ENCODE measurements around the gene ATP1A2. TPM values are rescaled to one million over a fixed set of nuclear protein-coding genes. Genes with fewer than 3 reads are reported as not detected.

The ATP1A2 gene
- total RNA-seq, 1 experiment from 2014 or later = 23.2 TPM

DNA sequence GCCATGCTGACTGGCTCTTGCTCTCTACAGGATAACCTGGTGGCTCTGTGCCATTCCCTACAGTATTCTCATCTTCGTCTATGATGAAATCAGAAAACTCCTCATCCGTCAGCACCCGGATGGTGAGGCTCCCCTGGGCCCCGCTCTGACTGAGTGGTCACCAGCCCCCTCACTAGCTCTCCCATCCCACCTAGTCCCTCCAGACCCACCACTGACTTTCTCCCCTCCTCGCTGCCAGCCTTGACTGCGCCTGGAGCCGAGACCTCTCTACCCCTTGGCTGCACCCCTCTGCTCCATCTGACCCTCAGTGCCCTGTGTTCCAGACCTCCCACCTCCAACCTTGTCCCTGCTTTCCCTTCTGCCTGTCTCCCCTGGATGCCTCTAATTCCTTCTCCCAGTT, 70.7 kb downstream of the ATP1A2 start:
- ATAC-seq = no peak
- TF ChIP-seq, protein P1, sequence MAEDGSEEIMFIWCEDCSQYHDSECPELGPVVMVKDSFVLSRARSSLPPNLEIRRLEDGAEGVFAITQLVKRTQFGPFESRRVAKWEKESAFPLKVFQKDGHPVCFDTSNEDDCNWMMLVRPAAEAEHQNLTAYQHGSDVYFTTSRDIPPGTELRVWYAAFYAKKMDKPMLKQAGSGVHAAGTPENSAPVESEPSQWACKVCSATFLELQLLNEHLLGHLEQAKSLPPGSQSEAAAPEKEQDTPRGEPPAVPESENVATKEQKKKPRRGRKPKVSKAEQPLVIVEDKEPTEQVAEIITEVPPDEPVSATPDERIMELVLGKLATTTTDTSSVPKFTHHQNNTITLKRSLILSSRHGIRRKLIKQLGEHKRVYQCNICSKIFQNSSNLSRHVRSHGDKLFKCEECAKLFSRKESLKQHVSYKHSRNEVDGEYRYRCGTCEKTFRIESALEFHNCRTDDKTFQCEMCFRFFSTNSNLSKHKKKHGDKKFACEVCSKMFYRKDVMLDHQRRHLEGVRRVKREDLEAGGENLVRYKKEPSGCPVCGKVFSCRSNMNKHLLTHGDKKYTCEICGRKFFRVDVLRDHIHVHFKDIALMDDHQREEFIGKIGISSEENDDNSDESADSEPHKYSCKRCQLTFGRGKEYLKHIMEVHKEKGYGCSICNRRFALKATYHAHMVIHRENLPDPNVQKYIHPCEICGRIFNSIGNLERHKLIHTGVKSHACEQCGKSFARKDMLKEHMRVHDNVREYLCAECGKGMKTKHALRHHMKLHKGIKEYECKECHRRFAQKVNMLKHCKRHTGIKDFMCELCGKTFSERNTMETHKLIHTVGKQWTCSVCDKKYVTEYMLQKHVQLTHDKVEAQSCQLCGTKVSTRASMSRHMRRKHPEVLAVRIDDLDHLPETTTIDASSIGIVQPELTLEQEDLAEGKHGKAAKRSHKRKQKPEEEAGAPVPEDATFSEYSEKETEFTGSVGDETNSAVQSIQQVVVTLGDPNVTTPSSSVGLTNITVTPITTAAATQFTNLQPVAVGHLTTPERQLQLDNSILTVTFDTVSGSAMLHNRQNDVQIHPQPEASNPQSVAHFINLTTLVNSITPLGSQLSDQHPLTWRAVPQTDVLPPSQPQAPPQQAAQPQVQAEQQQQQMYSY (CRISPR knock-in tag; IDR thresholded peaks at IDR 0.05) = no peak
- TF ChIP-seq, protein P2, sequence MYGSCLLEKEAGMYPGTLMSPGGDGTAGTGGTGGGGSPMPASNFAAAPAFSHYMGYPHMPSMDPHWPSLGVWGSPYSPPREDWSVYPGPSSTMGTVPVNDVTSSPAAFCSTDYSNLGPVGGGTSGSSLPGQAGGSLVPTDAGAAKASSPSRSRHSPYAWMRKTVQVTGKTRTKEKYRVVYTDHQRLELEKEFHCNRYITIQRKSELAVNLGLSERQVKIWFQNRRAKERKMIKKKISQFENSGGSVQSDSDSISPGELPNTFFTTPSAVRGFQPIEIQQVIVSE (CRISPR knock-in tag; IDR thresholded peaks at IDR 0.05; ENCODE audit: borderline replicate concordance) = no peak
- TF ChIP-seq ZNF532 (CRISPR knock-in tag; IDR thresholded peaks at IDR 0.05; ENCODE audit: borderline replicate concordance) = no peak
- TF ChIP-seq, protein P3, sequence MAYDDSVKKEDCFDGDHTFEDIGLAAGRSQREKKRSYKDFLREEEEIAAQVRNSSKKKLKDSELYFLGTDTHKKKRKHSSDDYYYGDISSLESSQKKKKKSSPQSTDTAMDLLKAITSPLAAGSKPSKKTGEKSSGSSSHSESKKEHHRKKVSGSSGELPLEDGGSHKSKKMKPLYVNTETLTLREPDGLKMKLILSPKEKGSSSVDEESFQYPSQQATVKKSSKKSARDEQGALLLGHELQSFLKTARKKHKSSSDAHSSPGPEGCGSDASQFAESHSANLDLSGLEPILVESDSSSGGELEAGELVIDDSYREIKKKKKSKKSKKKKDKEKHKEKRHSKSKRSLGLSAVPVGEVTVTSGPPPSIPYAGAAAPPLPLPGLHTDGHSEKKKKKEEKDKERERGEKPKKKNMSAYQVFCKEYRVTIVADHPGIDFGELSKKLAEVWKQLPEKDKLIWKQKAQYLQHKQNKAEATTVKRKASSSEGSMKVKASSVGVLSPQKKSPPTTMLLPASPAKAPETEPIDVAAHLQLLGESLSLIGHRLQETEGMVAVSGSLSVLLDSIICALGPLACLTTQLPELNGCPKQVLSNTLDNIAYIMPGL (CRISPR knock-in tag; IDR thresholded peaks at IDR 0.05) = no peak
- no peak for TF ChIP-seq CREB1 (CRISPR knock-in tag; IDR thresholded peaks at IDR 0.05)
- TF ChIP-seq, protein P4, sequence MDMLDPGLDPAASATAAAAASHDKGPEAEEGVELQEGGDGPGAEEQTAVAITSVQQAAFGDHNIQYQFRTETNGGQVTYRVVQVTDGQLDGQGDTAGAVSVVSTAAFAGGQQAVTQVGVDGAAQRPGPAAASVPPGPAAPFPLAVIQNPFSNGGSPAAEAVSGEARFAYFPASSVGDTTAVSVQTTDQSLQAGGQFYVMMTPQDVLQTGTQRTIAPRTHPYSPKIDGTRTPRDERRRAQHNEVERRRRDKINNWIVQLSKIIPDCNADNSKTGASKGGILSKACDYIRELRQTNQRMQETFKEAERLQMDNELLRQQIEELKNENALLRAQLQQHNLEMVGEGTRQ (CRISPR knock-in tag; IDR thresholded peaks at IDR 0.05) = no peak
- TF ChIP-seq, protein P5, sequence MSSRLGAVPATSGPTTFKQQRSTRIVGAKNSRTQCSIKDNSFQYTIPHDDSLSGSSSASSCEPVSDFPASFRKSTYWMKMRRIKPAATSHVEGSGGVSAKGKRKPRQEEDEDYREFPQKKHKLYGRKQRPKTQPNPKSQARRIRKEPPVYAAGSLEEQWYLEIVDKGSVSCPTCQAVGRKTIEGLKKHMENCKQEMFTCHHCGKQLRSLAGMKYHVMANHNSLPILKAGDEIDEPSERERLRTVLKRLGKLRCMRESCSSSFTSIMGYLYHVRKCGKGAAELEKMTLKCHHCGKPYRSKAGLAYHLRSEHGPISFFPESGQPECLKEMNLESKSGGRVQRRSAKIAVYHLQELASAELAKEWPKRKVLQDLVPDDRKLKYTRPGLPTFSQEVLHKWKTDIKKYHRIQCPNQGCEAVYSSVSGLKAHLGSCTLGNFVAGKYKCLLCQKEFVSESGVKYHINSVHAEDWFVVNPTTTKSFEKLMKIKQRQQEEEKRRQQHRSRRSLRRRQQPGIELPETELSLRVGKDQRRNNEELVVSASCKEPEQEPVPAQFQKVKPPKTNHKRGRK (CRISPR knock-in tag; IDR thresholded peaks at IDR 0.05; ENCODE audit: borderline replicate concordance) = no peak
- TF ChIP-seq E2F1 (CRISPR knock-in tag; IDR thresholded peaks at IDR 0.05) = no peak
- TF ChIP-seq, protein P6, sequence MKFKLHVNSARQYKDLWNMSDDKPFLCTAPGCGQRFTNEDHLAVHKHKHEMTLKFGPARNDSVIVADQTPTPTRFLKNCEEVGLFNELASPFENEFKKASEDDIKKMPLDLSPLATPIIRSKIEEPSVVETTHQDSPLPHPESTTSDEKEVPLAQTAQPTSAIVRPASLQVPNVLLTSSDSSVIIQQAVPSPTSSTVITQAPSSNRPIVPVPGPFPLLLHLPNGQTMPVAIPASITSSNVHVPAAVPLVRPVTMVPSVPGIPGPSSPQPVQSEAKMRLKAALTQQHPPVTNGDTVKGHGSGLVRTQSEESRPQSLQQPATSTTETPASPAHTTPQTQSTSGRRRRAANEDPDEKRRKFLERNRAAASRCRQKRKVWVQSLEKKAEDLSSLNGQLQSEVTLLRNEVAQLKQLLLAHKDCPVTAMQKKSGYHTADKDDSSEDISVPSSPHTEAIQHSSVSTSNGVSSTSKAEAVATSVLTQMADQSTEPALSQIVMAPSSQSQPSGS (CRISPR knock-in tag; IDR thresholded peaks at IDR 0.05; ENCODE audit: borderline replicate concordance, low read depth) = no peak
- TF ChIP-seq ZNF671 (CRISPR knock-in tag; IDR thresholded peaks at IDR 0.05) = no peak
- TF ChIP-seq NR2C2 (CRISPR knock-in tag; IDR thresholded peaks at IDR 0.05) = no peak
- TF ChIP-seq USF1 (CRISPR knock-in tag; IDR thresholded peaks at IDR 0.05) = no peak
- no peak for TF ChIP-seq NFATC4 (CRISPR knock-in tag; IDR thresholded peaks at IDR 0.05)
- no peak for TF ChIP-seq ZBTB43 (CRISPR knock-in tag; IDR thresholded peaks at IDR 0.05)
- TF ChIP-seq, protein P7, sequence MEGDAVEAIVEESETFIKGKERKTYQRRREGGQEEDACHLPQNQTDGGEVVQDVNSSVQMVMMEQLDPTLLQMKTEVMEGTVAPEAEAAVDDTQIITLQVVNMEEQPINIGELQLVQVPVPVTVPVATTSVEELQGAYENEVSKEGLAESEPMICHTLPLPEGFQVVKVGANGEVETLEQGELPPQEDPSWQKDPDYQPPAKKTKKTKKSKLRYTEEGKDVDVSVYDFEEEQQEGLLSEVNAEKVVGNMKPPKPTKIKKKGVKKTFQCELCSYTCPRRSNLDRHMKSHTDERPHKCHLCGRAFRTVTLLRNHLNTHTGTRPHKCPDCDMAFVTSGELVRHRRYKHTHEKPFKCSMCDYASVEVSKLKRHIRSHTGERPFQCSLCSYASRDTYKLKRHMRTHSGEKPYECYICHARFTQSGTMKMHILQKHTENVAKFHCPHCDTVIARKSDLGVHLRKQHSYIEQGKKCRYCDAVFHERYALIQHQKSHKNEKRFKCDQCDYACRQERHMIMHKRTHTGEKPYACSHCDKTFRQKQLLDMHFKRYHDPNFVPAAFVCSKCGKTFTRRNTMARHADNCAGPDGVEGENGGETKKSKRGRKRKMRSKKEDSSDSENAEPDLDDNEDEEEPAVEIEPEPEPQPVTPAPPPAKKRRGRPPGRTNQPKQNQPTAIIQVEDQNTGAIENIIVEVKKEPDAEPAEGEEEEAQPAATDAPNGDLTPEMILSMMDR (IDR thresholded peaks at IDR 0.05) = no peak
- TF ChIP-seq CBFB (CRISPR knock-in tag; IDR thresholded peaks at IDR 0.05; ENCODE audit: low read depth) = no peak

More for the DNA sequence above, 70.7 kb downstream of the ATP1A2 start:
- ChIA-PET POLR2A (interaction anchor here (0.6 kb wide), 1 partner anchor 265 kb away, joined by 3 read pairs; no protein-coding TSS in a partner anchor), CTCF (interaction anchor here (0.6 to 1.5 kb wide), 4 partner anchors 24 to 108 kb away, joined by 3 to 6 read pairs (median 4); no protein-coding TSS in a partner anchor)
- Mint-ChIP-seq H3K4me3 (no peak overlapping the region), H3K4me1 (peaks cover 22% of the 10 kb centered on the region), H3K27me3 (ENCODE audit: low read depth) (no peaks in the 10 kb centered on the region; the same call in 1 of the 2 replicates), H3K36me3 (no peaks in the 10 kb centered on the region), H3K27ac (no peak overlapping the region), H3K9me3 (no peaks in the 10 kb centered on the region)
- no peak for DNase-seq (ENCODE audit: low spot score)

All from WTC11 (cell line).